HT1080 (cell line): Measurements from ENCODE around the gene EPS8L3. TPM values are rescaled to one million over a fixed set of nuclear protein-coding genes. Genes with fewer than 3 reads are reported as not detected.
"Not testable (repeated sequence)": the region's sequence is repeated elsewhere in the genome, so short reads cannot be mapped to it uniquely, and the experiment has no call there.

Source experiments
- DNase-seq: peaks from one replicate; pipeline ENCODE4 v3.0.0-alpha.2; 2015; ENCODE audit warnings: low read depth
- total RNA-seq: library from RNA; depleted of rRNA; stranded (reverse); fragments of >200 nt; shearing (Covaris generic); gene quantifications from 2 replicates; pipeline ENCODE4 v1.2.3, GENCODE V29; 2014; rRNA removed

EPS8L3 gene
- total RNA-seq, 1 experiment from 2014 or later: not detected

GRCh38 chr1:109714661-109715372 is 48.9 kb downstream of the EPS8L3 start:
- no peak for DNase-seq

- DNase-seq: no peak
Observed at GRCh38 chr1:109713636-109714035, 50.1 kb downstream of the EPS8L3 start.

DNA sequence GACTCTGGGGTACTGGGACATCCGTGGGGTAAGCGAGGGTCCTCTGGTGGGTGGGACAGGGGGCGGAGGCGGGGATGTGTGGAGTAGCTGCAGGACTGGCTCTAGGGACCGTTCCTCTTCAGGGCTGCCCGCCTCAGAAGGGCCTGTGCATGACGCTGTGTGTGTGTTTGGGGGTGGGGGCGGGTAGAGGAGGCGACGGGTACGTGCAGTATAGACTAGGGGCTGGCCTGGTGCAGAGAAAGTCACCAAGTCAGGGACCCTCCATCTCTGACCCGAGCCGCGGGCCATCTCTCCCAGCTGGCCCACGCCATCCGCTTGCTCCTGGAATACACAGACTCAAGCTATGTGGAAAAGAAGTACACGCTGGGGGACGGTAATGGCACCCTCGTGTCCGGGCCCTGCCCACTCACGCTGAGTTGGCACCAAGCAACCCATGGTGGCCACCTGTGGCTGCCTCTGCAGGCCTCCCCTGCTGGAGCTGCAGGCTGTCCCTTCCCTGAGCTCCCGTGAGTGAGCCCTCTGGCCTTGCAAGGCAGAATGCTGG is 51.3 kb downstream of the EPS8L3 start:
- DNase-seq: no peak

- not testable (repeated sequence) for DNase-seq
Observed at GRCh38 chr1:109711593-109712320, 52.0 kb downstream of the EPS8L3 start, which contains the start of gene GSTM5. TSS of gene GSTM5 (plus strand) at chr1:109712251. CDS start at chr1:109712313, 62 bp downstream.

GRCh38 chr1:109709822-109710221 is 53.9 kb downstream of the EPS8L3 start:
- not testable (repeated sequence) for DNase-seq

GRCh38 chr1:109708949-109709348 is 54.8 kb downstream of the EPS8L3 start:
- DNase-seq: not testable (repeated sequence)

GRCh38 chr1:109705411-109705810 is 58.3 kb downstream of the EPS8L3 start:
- DNase-seq: no peak

DNA sequence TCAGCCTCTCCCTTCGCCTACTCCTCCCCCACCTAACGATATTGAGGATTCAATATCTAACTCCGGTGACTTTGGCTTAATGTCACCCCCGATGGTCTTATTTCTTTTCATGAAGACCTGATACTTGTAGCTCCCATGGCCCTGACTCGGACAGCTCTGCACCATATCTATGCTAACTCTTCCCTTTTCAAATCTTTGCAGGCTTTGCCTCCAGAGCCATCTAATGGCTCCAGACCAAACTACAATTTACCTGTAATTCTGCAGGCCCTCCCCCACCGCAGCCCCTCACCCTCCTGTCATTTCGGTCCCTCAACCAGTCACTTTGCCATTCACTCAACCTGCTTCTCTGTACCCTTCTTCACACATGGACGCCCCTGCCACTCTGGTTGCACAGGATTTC is 59.5 kb downstream of the EPS8L3 start:
- DNase-seq: no peak

GRCh38 chr1:109702940-109703339 is 60.8 kb downstream of the EPS8L3 start:
- DNase-seq: not testable (repeated sequence)

Other genes starting within 250 kb of the EPS8L3 start
- not detected in 2 replicates for gene GPR61, start 224.1 kb downstream of the EPS8L3 start, total RNA-seq
- 11.0 and 12.1 TPM in 2 replicates for gene GNAI3, start 215.3 kb downstream of the EPS8L3 start, total RNA-seq
- 0.13 and 0.43 TPM in 2 replicates for gene GNAT2, start 144.3 kb downstream of the EPS8L3 start, total RNA-seq
- gene AMPD2, start 144.1 kb downstream of the EPS8L3 start, total RNA-seq: 70.8 and 71.4 TPM in 2 replicates
- 0.13 TPM in 1 of 2 replicates, not detected in the other for gene GSTM4, start 107.8 kb downstream of the EPS8L3 start, total RNA-seq
- gene GSTM2, start 95.9 kb downstream of the EPS8L3 start, total RNA-seq: 2.3 and 3.1 TPM in 2 replicates
- 14.5 and 17.0 TPM in 2 replicates for gene GSTM1, start 76.1 kb downstream of the EPS8L3 start, total RNA-seq
- gene GSTM5, start 51.7 kb downstream of the EPS8L3 start, total RNA-seq: 0.03 TPM in 1 of 2 replicates, not detected in the other
- gene GSTM3, start 22.9 kb downstream of the EPS8L3 start, total RNA-seq: 52.4 and 81.8 TPM in 2 replicates
- 19.9 and 22.0 TPM in 2 replicates for gene CSF1, start 146.9 kb upstream of the EPS8L3 start, total RNA-seq
- gene AHCYL1, start 220.8 kb upstream of the EPS8L3 start, total RNA-seq: 28.5 and 41.1 TPM in 2 replicates